Cerebellar nuclear complex (tissue), 1 donor: Measurements from ENCODE around the gene ADGRE3.
"Not testable (repeated sequence)": the region's sequence is repeated elsewhere in the genome, so short reads cannot be mapped to it uniquely, and the experiment has no call there.

Experiments
- DNase-seq, 2 experiments: peaks; one replicate each; lab custom pipeline; 2025; lab: John Stamatoyannopoulos, UW

The ADGRE3 gene

DNA sequence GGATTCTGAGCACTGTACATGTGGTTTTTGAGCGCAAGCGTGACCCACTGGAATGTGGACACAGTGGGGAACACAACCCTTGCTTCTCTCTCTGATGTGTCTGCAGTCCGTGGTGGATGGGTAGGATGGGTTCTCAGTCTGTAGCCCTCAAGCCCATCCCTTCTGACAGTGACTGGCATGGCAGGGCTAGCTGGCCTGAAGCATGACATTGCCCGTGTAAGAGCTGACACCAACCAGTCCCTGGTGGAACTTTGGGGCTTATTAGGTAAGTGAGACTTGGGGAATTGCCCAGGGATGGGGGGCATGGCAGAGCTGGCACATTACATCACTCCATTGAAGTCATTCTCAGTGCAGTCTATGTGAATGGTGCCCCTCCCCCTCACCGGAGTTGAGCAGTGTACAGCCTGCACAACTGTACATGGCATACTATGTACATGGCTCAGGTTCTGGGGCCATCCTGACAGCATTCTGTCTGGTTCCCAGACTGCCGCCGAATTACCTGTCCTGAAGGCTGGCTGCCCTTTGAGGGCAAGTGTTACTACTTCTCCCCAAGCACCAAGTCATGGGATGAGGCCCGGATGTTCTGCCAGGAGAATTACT lies 75.0 kb downstream of the ADGRE3 start:
- DNase-seq, result no peak

DNA sequence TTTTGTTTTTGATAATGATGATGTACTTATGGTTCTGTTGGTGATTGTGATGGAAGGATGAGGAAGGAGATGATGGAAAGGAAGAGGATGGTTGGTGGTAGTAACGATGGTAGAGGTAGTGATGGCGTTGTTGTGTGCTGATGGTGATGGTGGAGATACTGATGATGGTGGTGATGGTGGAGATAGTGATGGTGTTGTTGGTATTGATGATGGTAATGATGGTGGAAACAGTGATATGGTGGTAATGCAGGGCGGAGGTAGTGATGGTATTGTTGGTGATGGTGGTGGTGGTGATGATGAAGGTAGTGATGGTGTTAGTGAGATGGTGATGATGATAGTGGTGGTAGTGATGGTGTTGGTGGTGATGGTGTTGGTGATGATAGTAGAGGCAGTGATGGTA lies 79.1 kb downstream of the ADGRE3 start:
- DNase-seq, result no peak

DNA sequence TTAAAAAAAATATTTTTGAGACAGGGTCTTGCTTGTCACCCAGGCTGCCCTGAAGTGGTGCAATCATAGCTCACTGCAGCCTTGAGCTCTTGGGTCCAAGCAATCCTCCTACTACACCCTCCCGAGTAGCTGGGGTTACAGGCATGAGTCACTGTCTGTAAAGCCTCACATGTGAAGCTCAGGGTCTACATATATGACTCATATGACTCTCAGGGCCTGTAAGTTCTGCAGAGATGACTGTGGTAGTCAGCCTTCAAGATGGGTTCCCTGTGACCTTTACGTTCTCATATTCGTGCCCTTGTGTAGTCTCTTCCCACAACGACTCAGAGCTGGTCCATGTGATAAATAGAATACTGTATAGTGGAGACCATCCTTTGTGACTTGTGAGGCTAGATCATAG lies 85.2 kb downstream of the ADGRE3 start:
- not testable (repeated sequence) for DNase-seq

DNA sequence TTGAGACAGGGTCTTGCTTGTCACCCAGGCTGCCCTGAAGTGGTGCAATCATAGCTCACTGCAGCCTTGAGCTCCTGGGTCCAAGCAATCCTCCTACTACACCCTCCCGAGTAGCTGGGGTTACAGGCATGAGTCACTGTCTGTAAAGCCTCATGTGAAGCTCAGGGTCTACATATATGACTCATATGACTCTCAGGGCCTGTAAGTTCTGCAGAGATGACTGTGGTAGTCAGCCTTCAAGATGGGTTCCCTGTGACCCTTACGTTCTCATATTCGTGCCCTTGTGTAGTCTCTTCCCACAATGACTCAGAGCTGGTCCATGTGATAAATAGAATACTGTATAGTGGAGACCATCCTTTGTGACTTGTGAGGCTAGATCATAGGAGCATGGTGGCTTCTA lies 89.5 kb downstream of the ADGRE3 start:
- not testable (repeated sequence) for DNase-seq

DNA sequence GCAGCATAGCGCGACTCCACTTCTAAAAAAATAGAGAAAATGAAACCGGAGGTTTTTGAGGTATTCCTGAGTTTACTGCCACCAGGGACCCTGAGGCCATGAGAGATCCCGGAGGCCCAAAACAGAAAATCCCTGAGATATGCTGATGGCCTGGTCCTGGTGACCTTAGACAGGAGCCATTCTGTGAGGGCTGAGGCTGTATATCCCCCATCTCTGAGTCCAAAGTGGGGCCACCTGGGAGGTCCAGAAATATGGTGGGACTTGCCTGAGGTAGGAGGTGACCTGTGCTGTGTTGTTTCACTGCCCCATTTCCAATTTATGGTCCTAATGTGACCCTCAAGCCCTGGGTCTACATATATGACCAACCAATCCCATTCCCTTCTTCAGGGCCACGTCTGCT lies 90.3 kb downstream of the ADGRE3 start:
- not testable (repeated sequence) for DNase-seq

DNA sequence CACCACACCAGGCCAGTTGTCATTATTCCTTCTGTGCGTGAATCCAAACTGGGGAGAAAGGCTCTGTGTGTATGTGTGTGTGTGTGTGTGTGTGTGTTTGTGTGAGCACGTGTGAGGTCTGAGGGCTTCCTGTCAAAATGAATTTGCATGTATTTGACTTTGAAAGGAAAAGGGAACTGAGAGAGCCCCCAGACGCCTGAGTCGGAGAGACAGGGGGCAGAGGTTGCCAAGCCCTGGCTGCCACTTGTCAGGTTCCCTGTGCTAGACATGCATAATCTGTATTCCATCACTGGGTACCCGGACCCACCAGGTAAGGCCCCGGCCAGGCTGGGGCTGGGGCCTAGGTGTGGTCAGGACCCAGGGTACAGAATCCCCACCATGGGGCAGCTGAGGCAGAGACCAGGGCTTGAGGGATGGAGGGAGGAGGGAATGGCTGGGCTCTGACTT lies 91.7 kb downstream of the ADGRE3 start, which contains the start of gene CLEC17A:
Gene CLEC17A (plus strand): TSS at position 191 of the 447 bp plus-strand sequence. CDS start 77 bp downstream, at position 268.
- DNase-seq, result no peak

DNA sequence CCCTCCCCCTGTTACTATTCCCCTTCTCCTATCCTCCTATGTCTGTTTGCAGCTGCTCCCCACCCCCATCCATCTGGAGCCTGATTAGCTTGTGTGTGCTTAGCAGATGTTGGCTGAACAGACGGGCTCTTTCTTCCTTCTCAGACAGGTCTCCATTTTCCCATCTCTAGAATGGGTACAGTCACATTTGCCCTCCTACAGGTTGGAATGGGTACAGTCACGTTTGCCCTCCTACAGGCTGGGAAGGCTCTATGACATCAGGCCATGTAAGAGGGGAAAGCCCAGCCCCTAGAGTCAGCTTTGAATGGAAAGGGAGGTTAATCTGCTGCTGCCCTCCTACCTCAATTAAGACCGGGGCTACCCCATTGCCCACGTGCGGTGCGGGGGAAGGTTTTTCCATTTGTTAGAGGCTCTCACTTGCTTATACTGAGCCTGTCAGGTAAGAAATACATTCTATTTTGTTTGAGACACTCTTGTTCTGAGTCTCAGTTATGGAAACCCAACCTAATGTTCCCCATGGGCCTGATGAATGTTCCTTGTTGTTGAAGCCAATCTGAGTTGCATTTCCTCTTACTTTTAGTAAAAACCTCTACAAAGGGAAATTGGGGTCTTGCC lies 93.9 kb downstream of the ADGRE3 start:
- no peak for DNase-seq

DNA sequence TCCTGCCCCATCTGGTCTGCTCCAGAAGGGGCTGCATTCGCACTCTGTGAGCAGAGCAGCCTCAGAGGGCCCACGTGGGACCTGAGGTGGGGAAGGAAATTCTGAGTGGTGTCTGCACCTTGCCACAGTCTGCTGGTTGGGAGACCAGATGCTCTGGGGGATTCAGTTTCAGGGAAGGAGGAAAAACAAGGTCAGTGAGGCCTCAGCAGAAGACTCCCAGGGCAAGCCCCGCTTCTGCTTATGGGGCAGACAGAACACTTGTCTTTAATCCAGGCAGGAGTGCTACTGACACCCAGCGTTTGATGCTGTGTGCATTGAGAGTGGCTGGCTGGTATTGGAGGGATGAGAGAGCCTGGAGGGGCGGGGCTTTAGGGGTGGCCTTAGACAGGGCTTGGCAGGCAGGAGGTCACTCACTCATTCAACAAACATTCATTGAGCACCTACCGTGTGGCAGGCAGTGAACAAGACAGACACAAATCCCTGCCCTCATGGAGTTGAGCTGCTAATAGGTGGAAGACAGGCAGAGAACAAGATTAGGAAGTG lies 96.7 kb downstream of the ADGRE3 start:
- no peak for DNase-seq

DNA sequence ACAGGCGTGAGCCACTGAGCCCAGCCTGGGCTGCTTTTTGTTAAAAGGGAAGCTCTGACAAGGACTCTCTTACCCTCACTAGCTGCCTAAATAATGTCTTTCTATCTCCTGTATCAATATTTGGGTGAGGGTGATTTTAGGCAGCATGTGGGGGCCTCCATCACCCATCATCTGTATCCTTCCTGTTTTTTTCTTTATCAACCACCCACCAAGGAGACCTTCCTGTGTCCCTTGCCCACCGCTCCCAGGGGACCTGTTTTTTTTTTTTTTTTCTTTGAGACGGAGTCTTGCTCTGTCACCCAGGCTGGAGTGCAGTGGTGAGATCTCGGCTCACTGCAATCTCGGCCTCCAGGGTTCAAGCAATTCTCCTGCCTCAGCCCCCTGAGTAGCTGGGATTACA lies 97.4 kb downstream of the ADGRE3 start:
- no peak for DNase-seq

DNA sequence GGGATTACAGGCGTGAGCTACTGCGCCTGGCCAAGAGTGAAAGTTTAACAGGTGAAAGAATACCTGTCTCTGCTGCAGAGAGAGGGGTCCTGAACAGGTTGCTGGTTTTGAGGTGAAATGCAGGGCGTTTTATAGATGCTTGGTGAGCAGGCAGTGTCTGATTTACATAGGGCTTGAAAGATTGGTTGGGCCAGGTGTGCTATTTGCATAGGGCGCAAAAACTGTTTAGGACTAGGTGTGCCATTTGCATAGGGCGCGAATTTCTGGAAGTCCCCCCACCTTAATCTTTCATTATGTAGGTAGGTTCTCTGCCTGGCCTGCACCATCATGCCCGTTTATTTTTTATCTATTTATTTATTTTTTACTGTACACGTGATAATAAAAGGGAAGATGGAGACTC lies 98.3 kb downstream of the ADGRE3 start:
- no peak for DNase-seq

DNA sequence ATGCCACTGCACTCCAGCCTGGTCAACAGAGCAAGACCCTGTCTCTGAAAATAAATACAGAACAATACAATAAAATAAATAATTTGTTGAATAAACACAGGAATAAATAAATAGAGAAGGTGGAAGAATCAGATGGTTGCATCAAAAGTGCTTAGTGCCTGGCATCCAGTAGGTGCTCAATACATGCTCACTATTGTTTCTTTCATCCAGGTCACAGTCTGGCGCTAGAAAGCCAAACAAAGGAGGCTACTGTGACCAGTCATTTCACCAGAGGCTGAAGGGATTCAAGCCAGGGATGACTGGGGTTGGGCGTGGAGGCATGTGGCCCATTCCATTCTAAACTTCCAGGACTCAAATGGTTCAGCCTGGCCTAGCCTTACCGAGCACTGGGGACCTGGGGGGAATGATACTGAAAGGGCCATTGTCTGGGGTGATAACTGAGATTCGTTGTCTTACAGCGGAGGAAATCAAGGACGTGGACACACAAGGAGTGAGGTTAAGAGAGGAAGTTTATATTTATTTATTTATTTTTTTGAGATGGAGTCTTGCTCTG lies 99.1 kb downstream of the ADGRE3 start:
- no peak for DNase-seq

DNA sequence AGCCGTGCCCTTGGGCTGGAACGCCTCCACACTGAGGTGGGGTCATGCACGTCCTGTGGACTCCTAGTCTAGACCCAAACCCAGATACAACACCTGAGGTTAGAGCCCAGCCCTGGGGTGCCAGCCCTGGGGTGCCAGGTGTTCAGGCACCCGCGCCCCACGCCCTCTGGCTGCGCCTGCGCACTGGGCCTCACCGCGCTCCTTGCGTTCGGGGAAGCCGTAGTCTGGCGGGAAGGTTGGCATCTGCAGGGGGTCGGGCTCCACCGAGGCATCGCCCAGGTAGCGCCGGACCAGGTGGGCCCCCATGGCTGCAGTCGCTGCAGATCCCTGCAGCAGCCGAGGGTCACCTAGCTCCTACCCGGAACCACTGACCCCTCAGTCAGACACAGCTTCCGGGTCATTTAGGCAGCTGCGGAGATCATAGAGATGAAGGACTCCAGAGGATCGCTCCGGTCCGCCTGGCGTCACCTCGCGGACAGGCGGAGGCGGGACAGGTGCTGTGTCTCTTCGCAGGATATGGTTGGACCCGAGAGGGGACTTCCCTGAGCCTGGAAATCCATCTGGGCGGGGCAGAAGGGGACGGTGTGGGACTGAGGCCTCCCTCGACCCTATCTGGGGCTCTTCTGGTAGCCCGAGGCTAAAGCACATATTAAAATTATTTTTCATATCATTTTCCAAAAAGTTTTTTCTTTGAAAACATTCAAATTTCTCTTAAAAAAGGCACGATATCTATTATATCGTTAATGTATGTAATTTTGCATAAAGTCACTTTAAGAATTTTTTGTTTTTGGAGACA lies 102.8 kb downstream of the ADGRE3 start, which contains the start of gene NDUFB7:
Gene NDUFB7 (minus strand): TSS at position 372 of the 796 bp plus-strand sequence. CDS start 66 bp downstream, at position 306.
- DNase-seq, result peak; percentile 48 to 90

DNA sequence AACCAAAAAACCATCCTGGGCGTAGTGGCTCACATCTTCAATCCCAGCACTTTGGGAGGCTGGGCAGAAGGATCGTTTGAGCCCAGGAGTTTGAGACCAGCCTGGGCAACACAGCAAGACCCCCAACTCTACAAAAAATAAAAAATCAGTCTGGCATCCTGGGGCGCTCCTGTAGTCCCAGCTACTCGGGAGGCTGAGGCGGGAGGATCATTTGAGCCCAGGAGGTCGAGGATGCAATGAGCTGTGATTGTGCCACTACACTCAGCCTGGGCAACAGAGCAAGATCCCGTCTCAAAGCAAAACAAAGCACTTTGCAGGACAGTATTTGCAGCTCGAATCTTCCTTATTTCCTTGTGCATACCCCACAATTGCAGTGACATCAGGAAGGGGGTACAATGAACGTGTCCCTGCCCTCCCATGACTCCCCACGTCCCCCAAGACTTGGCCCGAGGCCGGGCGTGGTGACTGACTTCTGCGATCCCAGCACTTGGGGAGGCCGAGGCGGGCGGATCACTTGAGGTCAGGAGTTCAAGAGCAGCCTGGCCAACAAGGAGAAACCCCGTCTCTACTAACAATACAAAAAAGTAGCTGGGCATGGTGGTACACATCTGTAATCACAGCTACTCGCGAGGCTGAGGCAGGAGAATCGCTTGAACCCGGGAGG lies 103.6 kb downstream of the ADGRE3 start:
- DNase-seq, result no peak
